CD4-positive, alpha-beta T cell treated with Interleukin-4 for 1 hour (primary cell): ENCODE results near the gene OR6C75.
"Not testable (repeated sequence)": the region's sequence is repeated elsewhere in the genome, so short reads cannot be mapped to it uniquely, and the experiment has no call there.

Source experiments
- DNase-seq, 2 donors: peaks; one replicate each; pipeline ENCODE4 v3.0.0-alpha.2; 2020 to 2022

OR6C75 gene

DNA sequence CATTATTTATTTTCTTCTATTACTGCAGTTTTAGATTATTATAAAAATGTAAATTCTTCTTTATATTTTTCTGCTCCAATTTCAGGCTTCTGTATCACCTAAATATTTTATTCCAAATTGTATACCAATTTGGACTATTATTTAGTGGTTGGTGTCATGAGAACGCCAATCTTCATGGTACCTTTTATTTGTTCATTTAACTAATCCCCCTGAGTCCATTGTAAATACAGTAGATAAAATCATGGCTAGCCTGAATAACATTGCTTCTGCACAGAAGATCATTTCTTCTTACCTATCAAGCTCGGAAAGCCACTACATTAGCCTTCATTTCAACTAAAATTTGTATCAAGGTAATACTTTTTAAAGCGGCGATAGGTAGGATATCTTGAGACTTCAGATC lies at the start of gene OR6C75:
TSS of gene OR6C75 (plus strand) at position 301 of the 400 bp plus-strand sequence. CDS start 2,136 bp downstream, outside the sequence.
- DNase-seq = no peak

DNA sequence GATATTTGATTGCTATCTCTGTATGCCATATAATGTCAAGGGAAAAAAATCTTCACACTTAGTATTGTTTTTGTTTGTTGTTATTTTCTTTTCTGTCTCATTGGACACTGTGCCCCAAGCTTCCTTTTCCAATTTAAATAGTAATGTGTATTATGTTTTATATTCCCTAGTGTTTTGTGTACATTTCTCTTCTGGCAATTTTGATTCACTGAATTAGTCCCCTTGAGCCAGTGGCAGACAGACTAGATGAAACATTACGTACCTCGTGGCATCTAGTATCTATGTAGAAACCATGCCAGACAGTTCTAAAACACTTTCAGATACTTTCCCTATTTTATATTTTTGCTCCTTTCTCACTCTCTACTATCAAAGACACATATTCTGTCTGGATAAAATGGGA lies 48.7 kb upstream of the OR6C75 start, which contains the start of gene OR6C1:
TSS of gene OR6C1 (plus strand) at position 301 of the 400 bp plus-strand sequence. CDS start 6,257 bp downstream, outside the sequence.
- DNase-seq = no peak

DNA sequence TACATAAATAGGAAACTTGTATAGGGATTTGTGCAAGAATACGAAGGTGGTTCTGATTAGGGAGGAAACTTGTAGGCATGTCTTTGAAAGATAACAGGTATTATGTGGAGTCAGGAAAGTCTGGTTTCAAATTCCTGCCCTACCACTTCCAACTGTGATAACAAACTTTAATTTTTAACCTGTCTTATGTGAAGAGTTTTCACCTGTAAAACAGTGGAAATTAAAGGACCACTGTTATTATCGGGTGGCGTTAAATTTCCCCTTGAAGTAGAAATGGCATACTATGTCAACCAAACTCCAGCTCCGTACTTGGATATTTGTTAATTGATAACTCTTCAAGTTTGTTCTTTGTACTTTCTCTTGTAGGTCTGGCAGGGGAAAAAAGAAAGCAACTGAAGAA lies 42.6 kb upstream of the OR6C75 start:
- DNase-seq = no peak

DNA sequence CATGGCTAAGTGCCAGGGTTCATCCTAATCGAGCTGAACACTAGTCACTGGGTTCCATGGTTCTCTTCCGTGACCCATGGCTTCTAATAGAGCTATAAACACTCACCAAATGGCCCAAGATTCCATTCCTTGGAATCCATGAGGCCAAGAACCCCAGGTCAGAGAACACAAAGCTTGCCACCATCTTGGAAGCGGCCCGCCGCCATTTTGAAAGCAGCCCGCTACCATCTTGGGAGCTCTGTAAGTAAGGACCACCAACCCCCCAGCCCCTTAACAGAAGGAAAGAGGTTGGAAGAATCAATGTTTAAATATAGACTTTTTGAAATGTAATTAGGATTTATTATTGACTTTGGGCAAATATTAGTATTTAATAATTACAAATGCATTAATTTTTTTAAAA lies 37.0 kb upstream of the OR6C75 start:
- not testable (repeated sequence) for DNase-seq

DNA sequence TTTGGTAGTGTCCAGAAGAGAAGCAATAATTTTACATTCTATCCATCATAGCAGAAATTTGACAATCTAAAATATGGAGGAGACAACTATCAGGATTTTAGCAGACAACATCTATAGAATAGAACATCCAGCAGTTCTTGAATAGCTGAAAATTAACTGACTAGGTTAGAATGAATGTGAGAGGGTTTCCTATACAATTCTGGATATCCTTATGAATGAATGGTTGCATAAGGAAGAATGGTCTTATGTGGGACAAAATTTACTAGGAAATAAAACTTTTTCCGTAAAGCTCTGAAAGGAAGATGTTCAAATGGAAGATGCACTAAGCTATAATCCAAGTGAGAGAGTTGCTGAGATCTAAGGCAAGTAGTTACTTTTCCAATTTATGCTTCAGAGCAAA lies 32.3 kb upstream of the OR6C75 start, which contains the start of gene OR6C3:
TSS of gene OR6C3 (plus strand) at position 301 of the 400 bp plus-strand sequence. CDS start 955 bp downstream, outside the sequence.
- DNase-seq = no peak

DNA sequence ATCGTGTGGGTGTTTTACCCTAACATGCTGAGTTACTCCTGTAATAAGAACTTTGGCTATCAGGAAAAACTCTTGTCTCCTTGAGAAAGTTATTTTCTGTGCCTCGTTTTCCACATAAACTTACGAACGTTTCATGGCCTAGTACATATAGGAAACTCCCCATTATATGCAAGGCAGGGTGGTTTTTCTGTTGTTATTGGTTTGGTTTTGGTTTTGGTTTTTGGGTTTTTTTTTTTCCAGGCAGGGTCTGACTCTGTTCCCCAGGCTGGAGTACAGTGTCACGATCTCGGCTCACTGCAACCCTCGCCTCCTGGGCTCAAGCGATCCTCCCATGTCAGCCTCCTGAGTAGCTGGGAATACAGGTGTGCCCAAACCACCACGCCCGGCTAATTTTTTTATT lies 26.8 kb upstream of the OR6C75 start:
- DNase-seq = no peak

DNA sequence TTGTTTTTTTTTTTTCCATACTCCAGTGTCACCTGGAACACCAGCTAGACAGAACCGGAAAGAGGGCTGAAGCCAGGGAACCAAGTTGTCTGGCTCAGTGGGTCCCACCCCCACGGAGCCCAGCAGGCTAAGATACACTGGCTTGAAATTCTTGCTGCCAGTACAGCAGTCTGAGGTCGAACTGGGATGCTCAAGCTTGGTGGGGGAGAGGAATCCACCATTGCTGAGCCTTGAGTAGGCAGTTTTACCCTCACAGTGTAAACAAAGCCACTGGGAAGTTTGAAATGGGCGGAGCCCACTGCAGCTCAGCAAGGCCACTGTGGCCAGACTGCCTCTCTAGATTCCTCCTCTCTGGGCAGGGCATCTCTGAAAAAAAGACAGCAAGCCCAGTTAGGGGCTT lies 7.4 kb upstream of the OR6C75 start:
- not testable (repeated sequence) for DNase-seq

DNA sequence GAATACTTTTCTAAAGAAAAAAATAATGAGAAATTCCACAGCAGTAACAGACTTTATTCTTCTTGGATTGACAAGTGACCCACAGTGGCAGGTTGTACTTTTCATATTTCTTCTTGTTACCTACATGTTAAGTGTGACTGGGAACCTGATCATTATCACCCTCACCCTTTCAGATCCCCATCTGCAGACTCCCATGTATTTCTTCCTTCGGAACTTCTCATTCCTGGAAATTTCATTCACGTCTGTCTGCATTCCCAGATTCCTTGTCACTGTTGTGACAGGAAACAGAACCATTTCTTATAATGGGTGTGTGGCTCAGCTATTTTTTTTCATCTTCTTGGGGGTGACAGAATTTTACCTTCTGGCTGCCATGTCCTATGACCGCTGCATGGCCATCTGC lies 2.3 kb downstream of the OR6C75 start:
- DNase-seq = no peak

DNA sequence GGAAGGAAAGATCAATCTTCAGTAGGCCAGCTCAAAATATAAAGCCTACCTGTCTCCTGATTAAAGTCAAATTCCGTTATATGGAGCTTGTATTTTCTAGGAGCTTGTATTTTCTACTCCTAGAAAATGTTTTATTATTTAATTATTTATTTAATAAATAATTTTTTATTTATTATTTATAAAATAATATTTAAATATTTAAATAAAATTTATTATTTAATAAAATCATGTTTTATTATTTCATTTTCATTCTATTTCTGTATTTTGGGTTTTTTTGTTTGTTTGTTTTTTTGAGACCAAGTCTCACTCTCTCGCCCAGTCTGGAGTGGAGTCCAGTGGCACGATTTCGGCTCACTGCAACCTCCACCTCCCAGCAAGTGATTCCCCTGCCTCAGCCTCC lies 9.7 kb downstream of the OR6C75 start:
- no peak for DNase-seq

DNA sequence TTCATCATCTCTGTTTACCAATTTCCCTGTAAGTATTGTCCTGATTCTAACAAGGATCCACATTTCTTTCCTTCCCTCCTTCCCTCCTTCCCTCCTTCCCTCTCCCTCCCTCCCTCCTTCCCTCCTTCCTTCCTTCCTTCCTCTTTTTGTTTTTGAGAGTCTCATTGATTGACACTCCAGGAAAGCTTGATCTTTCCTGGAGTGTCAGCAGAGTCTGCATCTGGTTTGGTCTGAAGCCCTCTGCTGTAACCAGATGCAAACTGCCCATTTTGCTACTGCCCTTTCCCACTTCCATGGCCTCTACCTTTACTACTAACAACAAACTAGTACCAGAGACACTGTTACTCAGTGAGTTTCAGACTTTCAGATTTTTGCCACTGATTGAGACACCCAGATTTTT lies 23.1 kb downstream of the OR6C75 start:
- no peak for DNase-seq

DNA sequence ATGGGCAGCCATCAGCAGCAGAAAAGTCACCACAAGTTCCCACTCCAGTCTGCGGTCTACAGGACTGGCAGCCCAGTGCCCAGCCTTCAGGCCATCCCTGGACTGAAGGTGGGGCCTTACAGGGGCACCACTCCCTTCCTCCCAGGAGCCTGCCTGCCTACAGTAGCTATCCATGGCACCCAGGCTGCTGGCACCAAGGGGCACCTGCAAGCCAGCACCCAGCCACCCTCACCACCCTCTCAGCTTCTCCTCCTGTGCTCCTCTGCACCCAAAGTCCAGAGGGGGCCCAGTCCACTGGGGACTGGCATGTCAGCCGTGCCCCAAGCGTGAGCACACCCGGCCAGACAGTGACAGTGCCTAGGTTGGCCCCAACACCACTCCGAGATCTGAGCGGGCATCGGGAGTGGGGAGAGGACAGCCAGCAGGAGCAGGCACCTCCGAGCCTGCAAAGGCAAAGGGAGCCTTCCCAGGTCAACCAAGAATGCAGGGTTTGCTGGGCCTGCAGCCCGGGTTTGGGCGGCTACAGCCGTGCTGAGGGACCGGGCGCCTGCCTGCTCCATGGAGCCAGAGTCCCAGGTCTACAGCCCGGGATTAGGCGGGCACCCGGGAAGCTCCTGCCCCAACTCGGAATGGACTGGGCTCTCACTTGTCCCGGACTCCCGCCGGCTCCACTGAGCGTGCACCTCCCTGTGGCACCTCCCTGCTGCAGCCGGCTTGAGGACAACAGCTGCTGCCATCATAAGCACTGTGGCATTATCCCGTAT lies 29.4 kb downstream of the OR6C75 start:
- no peak for DNase-seq

DNA sequence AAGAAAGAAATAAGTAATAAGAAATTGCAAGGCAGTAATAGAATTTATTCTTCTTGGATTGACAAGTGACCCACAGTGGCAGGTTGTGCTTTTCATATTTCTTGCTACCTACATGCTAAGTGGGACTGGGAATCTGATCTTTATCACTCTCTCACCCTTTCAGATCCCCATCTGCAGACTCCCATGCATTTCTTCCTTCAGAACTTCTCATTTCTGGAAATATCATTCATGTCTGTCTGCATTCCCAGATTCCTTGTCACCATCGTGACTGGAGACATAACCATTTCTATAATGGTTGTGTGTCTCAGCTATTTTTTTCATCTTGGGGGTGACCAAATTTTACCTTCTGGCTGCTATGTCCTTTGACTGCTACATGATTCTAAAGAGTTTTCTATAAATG lies 33.6 kb downstream of the OR6C75 start:
- DNase-seq = no peak

DNA sequence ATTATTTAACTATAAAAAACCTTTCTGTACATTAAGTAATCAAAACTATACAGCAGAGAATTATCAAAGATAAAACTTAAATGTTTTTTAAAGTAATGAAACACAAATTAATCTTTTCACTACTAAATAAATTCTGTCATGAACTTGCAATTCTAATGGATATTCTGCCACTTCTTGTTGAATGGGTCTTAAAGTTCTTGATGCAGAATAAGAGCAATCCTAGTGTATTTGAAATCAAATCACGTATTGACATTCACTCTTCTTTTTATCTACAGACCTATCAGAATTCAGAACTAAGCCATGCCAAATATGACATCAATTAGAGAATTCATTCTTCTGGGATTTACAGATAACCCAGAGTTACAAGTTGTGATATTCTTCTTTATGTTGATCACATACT lies 37.5 kb downstream of the OR6C75 start, which contains the start of gene OR6C65:
TSS of gene OR6C65 (plus strand) at position 301 of the 400 bp plus-strand sequence. CDS start at position 301, 0 bp downstream.
- DNase-seq = no peak

DNA sequence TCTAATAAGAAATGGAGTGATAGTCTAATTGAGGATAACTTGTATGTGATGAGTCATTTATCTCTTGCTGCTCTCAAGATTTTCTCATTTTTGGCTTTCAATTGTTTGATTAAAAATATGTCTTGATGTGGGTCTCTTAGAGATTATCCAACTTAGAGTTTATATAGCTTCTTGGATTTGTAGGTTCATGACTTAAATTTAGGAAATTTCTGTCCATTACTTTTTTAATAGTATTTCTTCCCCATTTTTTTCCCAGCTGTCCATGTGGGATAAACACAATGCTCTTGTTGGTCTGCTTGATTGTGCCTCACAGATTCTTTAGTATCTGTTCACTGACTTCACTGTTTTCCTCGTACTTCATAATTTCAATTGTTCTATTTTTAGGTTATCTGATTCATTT lies 45.1 kb downstream of the OR6C75 start:
- DNase-seq = no peak

DNA sequence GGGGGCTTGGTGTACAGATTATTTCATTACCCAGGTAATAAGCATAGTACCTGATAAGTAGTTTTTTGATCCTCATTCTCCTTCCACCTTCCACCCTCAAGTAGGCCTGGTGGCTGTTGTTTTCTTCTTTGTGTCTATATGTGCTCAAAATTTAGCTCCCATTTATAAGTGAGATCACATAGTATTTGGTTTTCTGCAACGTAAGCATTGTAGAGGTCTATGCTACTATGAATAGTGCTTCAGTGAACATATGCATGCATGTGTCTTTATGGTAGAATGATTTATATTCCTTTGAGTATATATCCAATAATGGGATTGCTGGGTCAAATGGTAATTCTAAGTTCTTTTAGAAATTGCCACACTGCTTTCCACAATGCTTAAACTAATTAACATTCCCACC lies 46.4 kb downstream of the OR6C75 start:
- not testable (repeated sequence) for DNase-seq

DNA sequence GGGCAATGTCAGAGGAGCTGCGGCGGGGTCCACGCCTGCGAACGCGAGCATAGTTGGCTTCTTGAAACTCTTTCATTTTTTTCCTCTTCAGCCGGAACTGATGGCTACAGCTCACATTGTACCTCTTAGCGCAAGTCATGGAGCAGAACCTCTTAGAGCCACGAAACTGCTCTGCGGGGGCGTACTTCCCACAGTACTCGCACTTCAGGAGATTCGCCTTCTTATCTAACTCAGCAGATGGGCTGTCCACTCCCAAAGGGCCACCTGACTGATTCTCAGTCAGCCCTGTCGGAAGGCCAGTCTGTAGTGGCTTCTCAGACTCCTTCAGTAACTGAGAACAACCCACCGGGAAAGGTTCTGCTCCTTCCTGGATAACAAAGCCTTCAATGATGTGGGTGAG lies 49.4 kb downstream of the OR6C75 start:
- not testable (repeated sequence) for DNase-seq

DNA sequence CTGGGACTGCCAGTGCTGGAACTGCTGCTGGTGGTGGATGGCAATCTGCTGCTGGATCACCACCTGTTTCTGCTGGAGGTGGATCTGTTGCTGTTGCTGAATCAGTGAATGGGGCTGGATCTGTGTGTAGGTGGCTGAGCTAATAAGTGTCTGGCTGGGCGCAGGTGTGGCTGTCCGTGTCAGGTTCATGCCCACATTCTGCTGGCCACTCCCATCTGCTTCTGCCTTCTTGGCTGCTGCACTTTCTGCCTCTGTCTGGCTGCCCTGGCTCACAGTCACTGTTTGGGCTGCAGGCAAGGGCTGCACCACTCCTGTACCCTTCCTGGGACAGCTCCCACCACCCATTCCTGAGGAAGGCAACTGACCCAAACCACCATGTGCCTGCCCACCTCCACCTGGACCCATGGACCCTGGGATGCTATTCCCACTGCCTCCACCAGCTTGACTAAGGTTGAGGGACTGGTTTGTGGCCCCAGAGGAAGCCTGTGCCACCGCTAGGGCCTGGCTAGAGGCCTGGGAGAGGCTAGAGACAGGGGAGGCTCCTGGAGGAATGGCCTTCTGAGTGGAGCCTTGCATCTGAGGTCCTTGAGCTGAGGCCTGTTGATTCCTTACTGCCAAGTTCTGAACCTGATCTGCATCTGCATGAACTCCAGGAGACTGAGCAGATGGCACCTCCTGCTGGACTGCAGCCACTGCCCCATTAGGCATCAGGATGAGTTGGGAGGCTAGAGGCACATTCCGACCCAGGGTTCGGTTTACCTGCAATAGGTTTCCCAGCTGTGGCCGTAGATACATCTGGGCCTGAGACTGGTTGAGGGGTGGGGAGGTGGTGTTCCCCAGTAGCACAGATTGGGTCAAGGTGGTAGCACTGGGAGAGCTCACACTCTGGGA lies 51.0 kb downstream of the OR6C75 start:
- not testable (repeated sequence) for DNase-seq

DNA sequence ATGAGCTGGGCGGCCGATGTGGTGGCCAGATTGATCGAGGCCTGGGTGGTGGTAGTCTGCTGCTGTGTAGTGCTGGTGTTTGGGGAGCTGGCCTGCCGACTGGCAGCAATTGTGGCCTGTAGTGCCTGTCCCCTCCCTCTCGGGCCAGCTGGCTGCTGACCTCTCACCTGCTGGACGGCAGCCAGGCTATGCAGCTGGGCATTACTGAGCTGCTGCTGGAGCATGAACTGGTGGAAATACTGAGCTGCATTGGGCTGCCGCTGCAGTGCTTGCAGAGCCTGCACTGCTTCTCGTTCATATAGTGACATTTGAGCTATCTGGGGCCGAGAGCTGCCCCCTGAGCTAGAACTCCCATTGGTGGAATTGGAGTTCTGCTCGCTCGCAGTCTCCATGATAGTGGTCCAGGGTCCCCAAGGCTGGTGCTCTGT lies 51.6 kb downstream of the OR6C75 start:
- not testable (repeated sequence) for DNase-seq

DNA sequence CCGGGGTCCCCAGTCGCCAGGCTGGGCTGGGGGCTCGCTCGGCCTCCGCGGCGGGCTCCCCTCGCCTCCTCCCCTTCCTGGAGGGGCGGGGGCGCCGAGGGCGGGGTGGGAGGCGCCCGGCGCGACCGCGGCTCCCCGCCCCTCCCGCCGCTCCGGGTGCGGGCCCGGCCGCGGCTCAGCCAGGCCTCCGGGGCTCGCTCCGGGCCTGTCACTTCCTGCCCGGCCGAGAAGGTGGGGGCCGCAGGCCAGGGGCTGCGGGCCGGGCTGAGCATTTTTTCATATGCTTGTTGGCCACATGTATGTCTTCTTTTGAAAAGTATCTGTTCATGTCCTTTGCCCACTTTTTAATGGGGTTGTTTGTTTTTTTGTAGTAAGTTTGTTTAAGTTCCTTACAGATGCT lies 52.1 kb downstream of the OR6C75 start:
- not testable (repeated sequence) for DNase-seq

DNA sequence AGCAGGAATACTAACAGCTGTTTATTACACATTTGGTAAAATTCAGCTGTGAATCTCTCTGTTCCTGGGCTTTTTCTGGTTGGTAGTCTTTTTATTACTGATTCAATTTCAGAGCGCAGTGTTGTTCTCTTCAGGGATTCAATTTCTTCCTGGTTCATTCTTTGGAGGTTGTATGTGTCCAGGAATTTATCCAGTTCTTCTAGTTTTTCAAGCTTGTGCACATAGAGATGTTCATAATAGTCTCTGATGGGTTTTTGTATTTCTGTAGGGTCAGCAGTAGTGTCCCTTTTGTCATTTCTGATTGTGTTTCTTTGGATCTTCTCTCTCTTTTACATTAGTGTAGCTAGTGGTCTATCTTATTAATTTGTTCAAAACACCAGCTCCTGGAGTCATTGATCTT lies 54.2 kb downstream of the OR6C75 start:
- DNase-seq = no peak
